CD4-positive, alpha-beta T cell treated with Interleukin-17A for 1 hour (primary cell): ENCODE measurements around the gene SND1.

ENCODE experiments used
- DNase-seq: peaks from one replicate; pipeline ENCODE4 v3.0.0-alpha.2; 2020

The SND1 gene

DNA sequence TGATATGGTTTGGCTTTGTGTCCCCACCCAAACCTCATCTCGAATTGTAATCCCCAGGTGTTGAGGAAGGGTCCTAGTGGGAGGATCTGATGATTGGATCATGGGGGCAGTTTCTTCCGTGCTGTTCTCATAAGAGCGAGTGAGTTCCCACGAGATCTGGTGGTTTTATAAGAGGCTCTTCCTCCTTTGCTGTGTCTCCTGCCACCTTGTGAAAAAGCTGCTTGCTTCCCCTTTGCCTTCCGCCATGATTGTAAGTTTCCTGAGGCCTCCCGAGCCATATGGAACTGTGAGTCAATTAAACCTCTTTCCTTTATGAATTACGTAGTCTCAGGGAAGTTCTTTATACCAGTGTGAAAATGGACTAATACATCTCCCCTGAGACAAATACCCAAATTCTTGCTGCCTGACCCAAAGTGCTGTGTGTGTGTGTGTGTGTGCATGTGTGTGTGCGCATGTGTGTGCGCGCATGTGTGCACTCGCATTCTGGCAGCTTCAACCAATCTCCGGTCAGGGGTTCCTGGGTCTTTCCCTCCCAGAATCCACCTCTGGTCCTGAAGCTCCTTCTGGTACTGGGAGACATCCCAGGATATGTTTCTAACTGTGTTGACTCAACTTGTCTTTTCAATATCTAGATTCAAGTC, 477.4 kb downstream of the SND1 start:
- DNase-seq: no peak

DNA sequence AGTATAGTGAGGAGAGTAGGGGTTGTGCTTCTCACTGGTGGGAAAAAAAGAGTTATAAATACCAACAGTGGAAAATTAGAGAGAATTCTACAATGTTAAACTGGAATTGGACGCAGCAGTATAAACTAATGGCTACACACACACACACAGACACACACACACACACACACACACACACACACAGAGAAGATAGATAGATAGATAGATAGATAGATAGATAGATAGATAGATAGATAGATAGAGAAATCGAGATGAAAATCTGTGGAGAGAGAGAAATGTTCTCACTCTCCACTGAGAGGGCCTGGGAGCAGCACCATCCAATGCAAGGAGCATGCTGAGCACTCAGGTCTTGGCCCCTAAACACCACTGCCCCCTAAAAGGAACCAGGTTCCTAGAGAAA, 479.1 kb downstream of the SND1 start:
- no peak for DNase-seq

DNA sequence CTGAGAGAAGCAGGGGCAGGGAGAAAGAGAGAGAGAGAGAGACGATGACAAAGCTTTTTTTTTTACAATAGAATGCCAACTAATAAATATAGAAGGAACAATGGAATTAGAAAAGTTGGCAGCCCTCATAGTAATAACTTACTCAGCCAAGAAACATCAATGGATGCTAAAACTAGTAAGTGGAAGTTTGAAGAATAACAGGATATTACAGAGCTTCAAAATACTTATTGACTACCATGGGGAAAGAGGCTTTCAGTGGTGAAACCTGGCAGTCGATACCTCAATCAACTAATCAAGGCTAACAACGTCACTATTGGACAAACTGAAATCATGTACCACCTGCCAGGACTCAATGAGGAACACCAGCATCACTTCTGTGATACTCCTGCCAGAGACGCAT, 479.7 kb downstream of the SND1 start:
- no peak for DNase-seq

DNA sequence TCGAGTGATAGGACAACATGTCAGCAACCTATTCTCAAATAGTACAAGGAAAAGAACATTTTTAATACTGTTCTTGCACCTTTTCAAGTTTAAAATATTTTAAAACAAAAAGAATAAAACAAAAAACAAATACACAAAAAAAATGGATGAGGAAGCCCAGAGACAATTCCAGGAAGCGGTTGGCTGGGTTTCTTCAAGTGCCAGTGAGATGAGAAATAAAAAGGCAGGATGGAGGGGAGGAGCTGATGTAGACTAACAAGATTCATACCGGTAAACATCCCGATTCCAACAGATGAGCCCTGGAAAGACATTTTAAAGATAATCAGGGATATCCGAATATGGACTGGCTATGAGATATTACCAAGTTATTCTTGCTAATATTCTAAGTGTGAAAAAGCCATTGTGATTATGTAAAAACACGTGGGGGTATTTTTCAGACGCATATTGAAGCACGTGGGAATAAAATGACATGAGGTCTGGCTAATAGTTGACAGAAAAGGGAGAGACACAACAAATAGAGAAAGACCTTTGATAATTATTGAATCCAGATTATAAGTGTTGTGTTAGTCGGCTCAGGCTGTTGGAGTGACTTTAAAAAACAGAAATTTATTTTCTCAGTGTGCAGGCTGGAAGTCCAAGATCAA, 480.6 kb downstream of the SND1 start:
- DNase-seq: no peak

DNA sequence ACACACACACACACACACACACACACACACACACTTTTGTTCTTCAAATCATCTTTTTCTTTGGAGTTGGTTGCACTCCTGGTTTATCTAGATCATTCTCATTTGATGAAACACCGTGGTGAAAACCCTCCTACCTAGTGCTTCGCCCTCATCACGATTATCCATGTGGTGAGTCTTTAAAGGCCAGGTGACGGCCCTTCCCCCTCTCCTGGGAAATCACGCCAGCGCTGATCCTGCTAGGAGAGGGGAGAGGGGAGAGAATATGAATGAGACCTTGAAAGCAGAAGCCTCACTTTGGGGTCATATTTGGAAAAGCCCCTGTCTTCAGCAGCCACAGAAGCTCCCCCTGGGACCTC, 483.1 kb downstream of the SND1 start:
- DNase-seq: no peak

DNA sequence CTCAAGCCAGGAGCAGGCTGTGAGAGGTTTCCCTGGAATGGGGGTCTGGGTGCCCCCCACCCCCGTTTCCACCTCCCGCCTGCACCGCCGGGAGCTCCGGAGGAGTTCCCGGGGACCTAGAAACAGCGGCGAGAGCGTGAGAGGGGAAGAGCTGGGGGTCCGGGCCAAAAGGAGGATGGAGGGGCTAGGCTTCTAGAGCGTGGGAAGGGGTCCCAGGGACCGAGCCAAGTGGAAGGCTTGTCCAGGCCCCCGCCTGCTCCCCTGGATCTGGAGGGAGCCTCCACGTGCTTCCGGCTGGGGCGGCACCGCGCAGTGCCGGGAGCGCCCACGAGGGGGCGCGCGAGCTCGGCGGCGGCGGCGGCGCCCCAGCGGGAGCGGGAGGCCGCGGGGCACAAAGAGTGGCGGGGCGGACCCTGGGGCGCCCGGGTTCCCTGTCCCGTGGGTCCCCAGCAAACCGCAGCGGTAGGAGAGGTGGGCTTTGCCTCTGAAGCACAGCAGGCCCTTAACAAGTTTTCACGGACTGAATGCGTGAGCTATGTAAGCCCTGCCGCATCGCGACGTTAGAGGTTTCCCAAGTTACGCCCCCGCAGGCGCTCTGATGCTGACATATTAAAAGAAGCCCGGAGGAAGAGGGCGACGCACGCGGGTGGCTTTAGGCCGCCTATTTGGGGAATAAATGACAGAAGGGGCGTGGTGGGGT, 483.7 kb downstream of the SND1 start:
- DNase-seq: peak; percentile 41

DNA sequence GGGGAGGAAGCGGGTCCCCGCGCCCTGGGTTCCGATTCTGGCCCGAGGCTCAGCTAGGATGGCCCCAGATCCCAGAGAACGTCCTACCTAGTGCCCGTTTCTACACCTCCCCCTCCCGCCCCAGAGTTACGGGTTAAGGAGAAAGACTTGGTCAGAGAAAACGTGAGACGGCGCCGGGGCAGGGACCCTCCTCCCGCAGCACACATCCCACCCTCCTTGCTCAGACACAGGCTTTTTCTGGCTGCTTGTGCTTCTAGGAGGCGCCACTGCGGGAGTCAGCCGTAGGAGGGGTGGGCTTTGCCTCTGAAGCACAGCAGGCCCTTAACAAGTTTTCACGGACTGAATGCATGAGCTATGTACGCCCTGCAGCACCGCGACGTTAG, 484.2 kb downstream of the SND1 start:
- DNase-seq: no peak

DNA sequence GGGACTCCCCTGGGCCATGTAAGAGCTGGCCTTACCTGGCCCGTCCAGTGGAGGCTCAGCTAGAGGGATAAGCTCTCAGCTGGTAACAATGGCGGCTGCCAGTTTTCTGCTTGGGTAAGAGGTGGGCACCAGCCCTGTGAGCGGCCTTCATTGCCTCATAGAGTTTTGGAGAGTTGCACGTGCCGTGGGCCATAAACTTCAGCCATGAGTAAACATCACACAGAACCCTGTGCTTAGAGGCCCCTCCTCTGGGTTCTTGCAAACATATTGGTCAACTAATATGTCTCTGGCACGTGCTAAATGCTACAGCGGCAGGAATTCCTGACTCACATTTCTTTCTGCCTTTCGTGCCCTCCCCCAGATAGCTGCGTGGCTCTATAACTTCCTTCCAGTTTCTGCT, 485.2 kb downstream of the SND1 start:
- no peak for DNase-seq

DNA sequence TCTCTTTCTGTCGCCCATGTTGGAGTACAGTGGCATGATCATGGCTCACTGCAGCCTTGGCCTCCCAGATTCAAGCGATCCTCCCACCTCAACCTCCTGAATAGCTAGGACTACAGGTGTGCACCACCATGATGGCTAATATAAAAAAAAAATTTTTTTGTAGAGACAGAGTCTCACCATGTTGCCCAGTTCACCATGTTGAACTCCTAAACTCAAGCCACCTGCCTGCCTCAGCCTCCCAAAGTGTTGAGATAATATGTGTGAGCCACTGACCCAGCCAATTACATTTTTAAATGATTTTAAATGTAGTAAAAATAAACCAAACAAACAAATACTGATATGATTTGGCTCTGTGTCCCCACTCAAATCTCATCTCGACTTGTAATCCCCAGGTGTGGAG, 487.4 kb downstream of the SND1 start:
- DNase-seq: no peak

DNA sequence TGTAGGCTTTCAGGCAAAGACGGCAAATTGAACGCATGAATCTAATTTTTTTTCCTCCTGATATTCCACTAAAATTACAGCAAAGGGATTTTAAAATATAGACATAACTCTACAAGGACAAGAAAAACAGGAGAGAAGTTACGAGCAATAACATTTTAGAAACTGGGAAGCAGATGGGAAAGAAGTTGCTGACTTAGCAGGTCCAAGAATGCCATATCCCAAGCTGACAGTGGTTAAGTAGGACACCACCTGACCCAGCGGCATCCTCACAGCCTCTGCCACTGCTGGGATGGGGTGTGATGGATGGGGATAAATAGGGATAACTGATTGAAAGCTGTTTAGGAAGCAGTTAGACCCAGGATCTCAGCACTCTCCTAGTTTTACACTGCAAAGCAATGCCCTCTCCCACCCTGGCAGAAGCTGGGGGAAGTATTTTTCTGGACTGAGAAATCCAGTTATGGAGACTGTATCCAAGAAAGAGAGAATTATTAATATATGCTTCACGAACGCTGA, 489.7 kb downstream of the SND1 start:
- DNase-seq: no peak
